Mesothelial cell of epicardium (in vitro differentiated cells): Measurements from ENCODE around the gene RNF157. TPM values are rescaled to one million over a fixed set of nuclear protein-coding genes. Genes with fewer than 3 reads are reported as not detected.
"Not testable (repeated sequence)": the region's sequence is repeated elsewhere in the genome, so short reads cannot be mapped to it uniquely, and the experiment has no call there.

ENCODE experiments used
- DNase-seq, 2 experiments: peaks; one replicate each; pipeline ENCODE4 v3.0.0; 2021; ENCODE audit warnings: low spot score in 2 of 2; ENCODE audit not compliant: unreplicated experiment in 2 of 2
- H3K27ac Mint-ChIP-seq: 2 replicates; pipeline ENCODE4 v1.8.0; 2021; ENCODE audit warnings: mixed read lengths
- H3K27me3 Mint-ChIP-seq: 2 replicates; pipeline ENCODE4 v1.8.0; 2021; ENCODE audit warnings: low read depth, mixed read lengths
- H3K36me3 Mint-ChIP-seq: 2 replicates; pipeline ENCODE4 v1.8.0; 2021; ENCODE audit warnings: mixed read lengths
- H3K4me1 Mint-ChIP-seq: 2 replicates; pipeline ENCODE4 v1.8.0; 2021; ENCODE audit warnings: mixed read lengths
- H3K4me3 Mint-ChIP-seq: 2 replicates; pipeline ENCODE4 v1.8.0; 2021; ENCODE audit warnings: mild to moderate bottlenecking, moderate library complexity, mixed read lengths
- H3K9me3 Mint-ChIP-seq: 2 replicates; pipeline ENCODE4 v1.8.0; 2021; ENCODE audit warnings: mixed read lengths
- CTCF ChIP-seq: fragments of 200-600 bp; sonication (generic); IDR thresholded peaks from one replicate; pipeline ENCODE4 v1.5.0; 2021; ENCODE audit warnings: antibody characterized with exemption; ENCODE audit not compliant: unreplicated experiment
- total RNA-seq: library from RNA; stranded (reverse); gene quantifications from 3 replicates; pipeline ENCODE4 v1.2.1, GENCODE V29; 2021

The RNF157 gene
- total RNA-seq, 1 donor from 2014 or later = 8.0 TPM

GRCh38 chr17:76255801-76256429, 15.6 kb upstream of the RNF157 start:
- Mint-ChIP-seq H3K4me3 (no peak overlapping the region), H3K36me3 (no peaks in the 10 kb centered on the region), H3K4me1 (peaks cover 15% of the 10 kb centered on the region), H3K9me3 (peaks cover 3% of the 10 kb centered on the region), H3K27me3 (no peaks in the 10 kb centered on the region), H3K27ac (no peak overlapping the region)
- no peak for TF ChIP-seq CTCF
- DNase-seq = no peak

GRCh38 chr17:76254275-76254674, 14.0 kb upstream of the RNF157 start:
- no peak for TF ChIP-seq CTCF
- H3K27me3 Mint-ChIP-seq = no peaks in the 10 kb centered on the region
- H3K4me1 Mint-ChIP-seq = peaks cover 11% of the 10 kb centered on the region
- DNase-seq = no peak
- no peaks in the 10 kb centered on the region for H3K36me3 Mint-ChIP-seq
- H3K27ac Mint-ChIP-seq = no peak overlapping the region
- H3K9me3 Mint-ChIP-seq = peaks cover 3% of the 10 kb centered on the region
- no peak overlapping the region for H3K4me3 Mint-ChIP-seq

- H3K9me3 Mint-ChIP-seq = peaks cover 3% of the 10 kb centered on the region
- H3K27me3 Mint-ChIP-seq = no peaks in the 10 kb centered on the region
- no peak overlapping the region for H3K27ac Mint-ChIP-seq
- TF ChIP-seq CTCF = no peak
- no peaks in the 10 kb centered on the region for H3K36me3 Mint-ChIP-seq
- no peak for DNase-seq
- H3K4me1 Mint-ChIP-seq = peaks cover 9% of the 10 kb centered on the region
- H3K4me3 Mint-ChIP-seq = no peak overlapping the region
These were observed 13.5 kb upstream of the RNF157 start for GRCh38 chr17:76253841-76254240.

- not testable (repeated sequence) for DNase-seq, H3K36me3 Mint-ChIP-seq, H3K4me1 Mint-ChIP-seq, H3K27ac Mint-ChIP-seq, H3K4me3 Mint-ChIP-seq, H3K9me3 Mint-ChIP-seq, H3K27me3 Mint-ChIP-seq
These were observed 12.9 kb upstream of the RNF157 start for GRCh38 chr17:76252967-76253766.

DNA sequence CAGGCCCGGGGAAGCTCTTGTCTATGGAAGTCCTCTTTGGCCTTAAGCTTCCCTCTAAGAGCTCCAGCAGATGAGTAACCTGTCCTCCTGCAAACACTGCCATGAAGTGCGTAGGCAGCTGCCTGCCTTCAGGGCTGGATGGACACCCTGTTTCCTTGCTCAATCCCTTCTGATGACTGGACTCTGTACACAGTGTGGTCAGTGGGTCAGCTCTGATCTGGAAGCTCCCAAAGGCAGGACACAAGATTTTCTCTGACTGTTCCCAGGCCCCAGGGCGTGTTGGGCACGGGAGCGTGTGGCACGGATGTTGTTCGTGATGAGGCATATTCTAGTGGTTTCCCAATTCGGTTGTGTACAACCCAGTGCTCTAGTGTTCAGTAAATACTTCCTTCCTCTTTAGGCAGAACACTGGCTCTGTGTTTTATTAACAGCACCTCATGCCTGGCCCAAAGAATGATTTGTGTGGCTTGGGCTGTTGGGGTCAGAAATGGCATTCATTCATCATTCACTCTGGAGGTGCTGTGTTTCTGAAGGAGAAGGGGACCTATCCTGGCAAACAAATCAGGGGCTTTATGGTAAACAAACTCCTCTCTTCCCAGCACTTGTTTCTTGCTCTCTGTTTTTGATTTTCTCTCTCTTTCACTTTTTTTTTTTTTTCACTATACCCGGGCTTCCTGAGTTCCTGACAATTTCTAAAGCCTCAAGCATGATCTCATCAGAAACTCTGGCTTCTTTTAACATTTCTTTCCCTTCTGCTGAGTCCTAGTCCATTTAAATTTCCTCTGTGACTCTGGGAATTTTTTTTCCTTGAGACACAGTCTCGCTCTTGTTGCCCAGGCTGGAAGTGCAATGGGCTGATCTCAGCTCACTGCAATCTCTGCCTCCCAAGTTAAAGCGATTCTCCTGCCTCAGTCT, 12.0 kb upstream of the RNF157 start:
- peaks cover 7% of the 10 kb centered on the region for H3K4me1 Mint-ChIP-seq
- H3K36me3 Mint-ChIP-seq = no peaks in the 10 kb centered on the region
- DNase-seq = no peak
- H3K27me3 Mint-ChIP-seq = no peaks in the 10 kb centered on the region
- H3K9me3 Mint-ChIP-seq = peaks cover 3% of the 10 kb centered on the region
- TF ChIP-seq CTCF = no peak
- peak overlapping the region; percentile 85 for H3K27ac Mint-ChIP-seq
- no peak overlapping the region for H3K4me3 Mint-ChIP-seq
